Activated CD8-positive, alpha-beta memory T cell treated with anti-CD3 and anti-CD28 coated beads for 48 hours (primary cell): ENCODE data around the gene UGT2B17.
"Not testable (repeated sequence)": the region's sequence is repeated elsewhere in the genome, so short reads cannot be mapped to it uniquely, and the experiment has no call there.

Experiments
- DNase-seq, 3 experiments: peaks; one replicate each; pipeline ENCODE4 v3.0.0-alpha.2; 2020; ENCODE audit warnings: low read depth in 2 of 3, low spot score in 2 of 3

The UGT2B17 gene

DNA sequence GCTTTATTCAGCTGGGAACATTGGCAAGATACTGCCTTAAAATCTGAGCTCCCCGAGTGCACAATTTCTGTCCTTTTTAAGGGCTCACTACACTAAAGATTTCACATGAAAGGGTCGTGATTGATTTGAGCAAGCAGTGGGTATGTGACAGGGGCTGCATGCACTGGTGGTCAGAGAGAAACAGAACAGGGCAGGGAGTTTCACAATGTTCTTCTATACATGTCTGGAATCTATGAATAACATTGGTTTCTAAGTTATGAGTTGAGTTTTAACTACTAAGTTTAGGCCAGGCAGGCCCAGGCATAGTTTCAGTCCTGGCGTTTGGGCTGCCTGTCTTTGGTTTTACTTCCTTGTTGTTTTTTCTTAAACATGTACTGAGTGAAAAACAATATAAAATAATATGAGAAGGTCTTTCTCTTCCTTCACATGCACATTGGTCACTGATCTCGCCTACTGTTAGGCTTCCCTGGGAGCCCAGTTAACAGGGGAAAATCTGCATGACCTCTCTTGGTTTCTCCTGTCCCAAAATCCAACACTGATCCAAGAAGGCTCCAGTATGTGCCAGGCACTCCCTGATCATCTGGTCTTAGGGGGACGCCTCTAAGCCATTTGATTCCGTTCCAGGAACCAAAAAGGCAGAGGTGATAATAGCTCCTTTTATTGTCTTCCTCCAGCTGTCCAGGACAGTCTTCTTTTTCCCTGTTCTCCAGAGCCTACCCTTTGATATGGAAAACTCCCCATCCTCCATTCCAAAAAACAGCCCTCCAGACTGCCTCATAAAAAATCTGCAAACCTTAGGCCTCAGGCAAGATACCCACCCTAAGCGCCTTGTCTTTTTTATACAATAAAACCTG is at the start of gene UGT2B17:
Gene UGT2B17 (minus strand): TSS at position 51 of the 854 bp plus-strand sequence. CDS start 7,838 bp downstream, outside the sequence.
- DNase-seq = no peak

- not testable (repeated sequence) for DNase-seq
Measured at GRCh38 chr4:68622731-68623130, 46.6 kb upstream of the UGT2B17 start.

- DNase-seq = no peak
Measured at GRCh38 chr4:68617003-68617698, 41.0 kb upstream of the UGT2B17 start.

DNA sequence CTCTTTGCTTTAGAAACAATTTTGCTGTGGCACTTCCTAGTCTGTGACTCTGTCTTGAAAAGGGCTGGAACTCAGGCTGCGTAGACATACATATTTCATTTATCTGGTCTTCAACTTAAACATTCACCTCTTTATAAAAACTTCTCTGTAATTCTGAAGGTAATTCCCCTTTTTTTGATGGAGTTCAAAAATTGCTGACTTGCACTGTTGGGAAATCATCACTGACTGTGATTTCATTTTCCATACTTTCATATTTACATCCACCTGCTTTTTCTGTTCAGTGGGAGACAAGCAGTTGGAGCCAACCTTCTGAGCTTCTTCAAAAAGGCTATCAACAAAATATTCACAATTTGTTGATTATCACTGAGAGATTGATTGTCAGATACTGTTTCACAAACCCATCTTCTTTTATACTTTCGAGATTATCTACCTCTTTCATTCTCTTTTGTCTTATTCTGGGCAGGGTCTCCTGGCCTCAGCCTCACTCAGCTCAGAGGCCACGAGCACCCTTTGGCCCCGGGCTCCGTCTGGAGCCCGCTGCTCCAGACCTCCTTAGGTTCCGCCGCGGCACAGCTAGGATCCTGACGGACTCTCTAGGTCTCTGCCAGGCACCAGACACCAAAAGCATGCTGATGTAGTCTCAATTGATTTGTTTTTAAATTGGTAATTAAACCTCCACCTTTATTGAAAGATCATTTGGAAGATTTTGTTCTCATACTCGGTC is 39.7 kb upstream of the UGT2B17 start:
- DNase-seq = no peak

DNA sequence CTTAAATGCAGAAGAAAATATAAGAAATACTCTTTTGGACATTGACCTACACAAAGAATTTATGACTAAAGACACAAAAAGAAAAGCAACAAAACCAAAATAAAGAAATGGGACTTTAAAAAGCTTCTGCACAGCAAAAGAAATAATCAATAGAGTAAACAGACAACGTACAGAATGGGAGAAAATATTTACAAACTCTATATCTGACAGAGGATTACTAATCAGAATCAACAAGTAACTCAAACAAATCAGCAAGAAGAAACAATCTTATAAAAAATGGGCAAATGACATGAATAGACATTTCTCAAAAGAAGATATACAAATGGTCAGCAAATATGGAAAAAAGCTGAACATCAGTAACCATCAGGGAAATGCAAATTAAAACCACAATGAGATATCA is 37.6 kb upstream of the UGT2B17 start:
- DNase-seq = no peak

- DNase-seq = no peak
Measured at GRCh38 chr4:68606240-68606639, 30.1 kb upstream of the UGT2B17 start.

GRCh38 chr4:68599150-68599549 is 23.0 kb upstream of the UGT2B17 start:
- no peak for DNase-seq

- no peak for DNase-seq
Measured at GRCh38 chr4:68597482-68597881, 21.4 kb upstream of the UGT2B17 start.

DNA sequence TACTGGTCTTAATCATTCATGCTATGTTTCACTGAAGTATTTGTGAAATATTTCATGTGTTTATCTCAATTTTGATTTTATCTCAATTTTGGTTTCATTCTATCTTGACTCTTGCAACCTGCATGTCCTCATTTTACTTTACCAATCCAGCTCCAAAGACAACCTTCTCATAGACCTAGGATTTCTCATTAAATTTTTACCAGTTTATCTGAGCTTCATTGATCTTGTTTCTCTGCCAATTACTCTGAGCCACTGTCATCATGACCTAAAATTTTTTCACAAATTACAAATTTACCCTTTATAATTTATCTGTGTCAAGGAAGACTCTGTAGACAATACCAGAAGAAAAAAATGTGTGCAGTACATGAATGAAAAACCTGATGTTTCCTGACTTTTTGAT is 18.6 kb upstream of the UGT2B17 start:
- DNase-seq = no peak

- no peak for DNase-seq
Measured at GRCh38 chr4:68593112-68593511, 17.0 kb upstream of the UGT2B17 start.

- DNase-seq = no peak
Measured at GRCh38 chr4:68592673-68593072, 16.6 kb upstream of the UGT2B17 start.

GRCh38 chr4:68591204-68591603 is 15.1 kb upstream of the UGT2B17 start:
- no peak for DNase-seq

DNA sequence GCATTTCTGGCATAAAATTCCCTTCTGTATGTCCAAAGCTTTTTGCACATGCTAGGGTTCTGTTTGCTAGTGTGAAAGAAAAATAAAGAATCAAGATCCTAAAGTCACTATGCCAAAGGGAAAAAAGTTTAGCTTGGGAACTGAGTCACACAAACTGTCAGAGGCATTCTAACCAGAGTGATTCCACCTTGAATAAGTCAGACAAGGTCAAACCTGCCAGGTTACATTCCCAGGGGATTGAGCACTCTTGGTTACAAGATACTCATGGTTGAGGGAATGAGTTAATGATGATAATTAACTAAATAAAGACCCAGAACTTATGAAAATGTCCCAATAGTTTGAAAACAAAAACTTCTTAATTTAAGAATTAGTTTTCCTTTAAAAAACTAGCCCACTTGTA is 13.7 kb upstream of the UGT2B17 start:
- no peak for DNase-seq

DNA sequence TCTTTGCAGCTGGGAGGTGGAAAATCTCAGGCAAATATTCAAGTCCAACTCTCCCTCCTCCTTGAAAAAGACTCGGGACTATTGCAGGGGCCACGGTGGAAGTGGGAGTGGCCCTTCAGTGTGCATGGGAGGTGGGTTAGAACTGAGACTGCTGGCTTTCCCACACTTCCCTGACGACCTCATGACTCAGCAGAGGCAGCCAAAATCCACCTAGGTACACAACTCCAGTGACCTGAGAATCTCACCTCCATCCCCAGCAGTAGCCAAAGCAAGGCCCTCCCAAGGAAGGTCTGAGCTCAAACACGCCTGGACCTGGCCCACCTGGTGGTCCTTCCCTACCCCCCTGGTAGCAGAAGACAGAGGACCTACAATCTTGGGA is 6.2 kb upstream of the UGT2B17 start:
- no peak for DNase-seq

- no peak for DNase-seq
Measured at GRCh38 chr4:68581383-68582338, 5.5 kb upstream of the UGT2B17 start.

DNA sequence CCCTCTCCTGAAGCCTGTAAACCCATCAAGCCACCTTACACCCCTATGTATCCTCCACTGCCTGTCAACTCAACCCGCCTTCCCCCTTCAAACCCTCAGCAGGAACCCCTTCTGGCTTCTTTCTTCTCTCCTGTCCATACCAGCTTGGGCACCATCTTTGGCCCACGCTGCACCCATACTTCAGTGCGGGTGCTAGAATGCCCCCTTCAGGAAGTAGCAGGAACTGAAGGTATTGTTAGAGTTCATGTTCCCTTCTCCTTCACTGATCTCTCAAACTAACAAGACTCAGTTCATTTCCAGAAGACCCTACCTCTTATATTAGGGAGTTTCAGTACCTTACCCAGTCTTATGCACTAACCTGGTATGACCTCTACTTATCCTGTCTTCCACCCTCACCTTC is 1.5 kb upstream of the UGT2B17 start:
- no peak for DNase-seq

- not testable (repeated sequence) for DNase-seq
Measured at GRCh38 chr4:68575636-68576035, 486 bp downstream of the UGT2B17 start.

GRCh38 chr4:68575081-68575480 is 1.0 kb downstream of the UGT2B17 start:
- no peak for DNase-seq

- DNase-seq = no peak
Measured at GRCh38 chr4:68572653-68573170, 3.4 kb downstream of the UGT2B17 start.

DNA sequence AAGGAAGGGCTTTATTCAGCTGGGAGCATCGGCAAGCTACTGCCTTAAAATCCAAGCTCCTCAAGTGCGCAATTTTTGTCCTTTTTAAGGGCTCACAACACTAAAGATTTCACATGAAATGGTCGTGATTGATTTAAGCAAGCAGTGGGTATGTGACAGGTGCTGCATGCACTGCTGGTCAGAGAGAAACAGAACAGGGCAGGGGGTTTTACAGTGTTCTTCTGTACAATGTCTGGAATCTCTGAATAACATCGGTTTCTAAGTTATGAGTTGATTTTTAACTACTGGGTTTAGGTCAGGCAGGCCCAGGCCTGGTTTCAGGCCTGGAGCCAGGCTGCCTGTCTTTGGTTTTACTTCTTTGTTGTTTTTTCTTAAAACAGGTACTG is 6.0 kb downstream of the UGT2B17 start:
- DNase-seq = no peak
